ENCODE measurements around the gene PHC2. TPM values are rescaled to one million over a fixed set of nuclear protein-coding genes. Genes with fewer than 3 reads are reported as not detected.

PHC2 gene
- total and polyA plus RNA-seq, 9 of the 15 experiments (the other 6 are each of a cell fraction or from before 2014, with no cell fraction given): 3.1 to 67.6 (median 34.6) TPM

GRCh38 chr1:33469691-33470090 is 38.8 kb upstream of the PHC2 start (continued):
- TF ChIP-seq ATF2 (CRISPR knock-in tag; IDR thresholded peaks at IDR 0.05) (no peak), MEIS2 (IDR thresholded peaks at IDR 0.05; ENCODE audit: partially characterized antibody) (no peak), PCBP2 (IDR thresholded peaks at IDR 0.05; ENCODE audit: low read depth, low read length, poor library complexity, severe bottlenecking) (no peak), NR1H2 (CRISPR knock-in tag; IDR thresholded peaks at IDR 0.05) (no peak)

- H3K9ac ChIP-seq (ENCODE audit: insufficient read depth in 1 of 2, low read depth in 2 of 2, low read length in 2 of 2): no peak overlapping the region
- H3K9me1 ChIP-seq (ENCODE audit: control insufficient read depth, insufficient read depth, low read length): no peaks in the 10 kb centered on the region
- FAIRE-seq (no peak), DNase-seq (ENCODE audit: extremely low read depth in 1 of 4, low spot score in 3 of 4) (no peak), ATAC-seq (no peak)
- peaks cover 4 to 25% of the 10 kb centered on the region in 2 experiments; a peak in 3 of 5 replicates for H3K27me3 ChIP-seq (ENCODE audit: control insufficient read depth in 2 of 2, insufficient read depth in 2 of 2, low read length in 2 of 2)
- WGBS (ENCODE audit: insufficient coverage, low coverage, missing lambda C conversion rate): 19% methylated on average over 3 of the region's 3 CpGs
- no TSS peak for BruUV-seq (replicated peaks)
- H3K4me1 ChIP-seq (replicated peaks in 1 of 2; ENCODE audit: control insufficient read depth in 2 of 2, insufficient read depth in 2 of 2, low read length in 2 of 2): peaks cover 3 to 5% of the 10 kb centered on the region in 2 experiments; a peak in 3 of 5 replicates
- intact Hi-C loops (cut with micrococcal nuclease) (loop anchor here (5.0 kb wide), 1 partner anchor 252 kb away; no protein-coding TSS in a partner anchor), in situ Hi-C loops (cut with MboI) (no loop called here)
- H2AFZ ChIP-seq (ENCODE audit: low read depth, low read length): no peak overlapping the region
- H3K4me3 ChIP-seq: no peak overlapping the region
- no peaks in the 10 kb centered on the region for H3K36me3 ChIP-seq (ENCODE audit: control insufficient read depth, insufficient read depth, low read length)
- H4K20me1 ChIP-seq (replicated peaks; ENCODE audit: control insufficient read depth, insufficient read depth, low read length): no peaks in the 10 kb centered on the region
- no peak overlapping the region for H3K4me2 ChIP-seq (ENCODE audit: insufficient read depth, low read length)
- ChIA-PET CTCF (ENCODE audit: low intra/inter-chr PET ratio) (no interaction called here), POLR2A (interaction anchor here (0.6 kb wide), 1 partner anchor 78 kb away, joined by 4 read pairs; no protein-coding TSS in a partner anchor)
- H3K27ac ChIP-seq (ENCODE audit: extremely low read depth, low read depth, low read length): no peak overlapping the region
- H3K79me2 ChIP-seq (ENCODE audit: control insufficient read depth, insufficient read depth, low read length): peaks cover 4% of the 10 kb centered on the region; the same call in 1 of the 3 replicates
- H3K9me3 ChIP-seq (replicated peaks; ENCODE audit: control insufficient read depth, insufficient read depth, low read depth, low read length): no peaks in the 10 kb centered on the region
- TF ChIP-seq ZNF398 (CRISPR knock-in tag; IDR thresholded peaks at IDR 0.05): no peak
- TF ChIP-seq FOXP1 (CRISPR knock-in tag; IDR thresholded peaks at IDR 0.05): no peak
- TF ChIP-seq BHLHE40 (IDR thresholded peaks at IDR 0.05; ENCODE audit: low read length): no peak
- TF ChIP-seq STAT6 (CRISPR knock-in tag; IDR thresholded peaks at IDR 0.05): no peak
- TF ChIP-seq TCF3 (CRISPR knock-in tag; IDR thresholded peaks at IDR 0.05): no peak
- TF ChIP-seq SMC3 (conservative IDR thresholded peaks at IDR 0.05; ENCODE audit: insufficient read depth, low read depth, low read length): no peak
- TF ChIP-seq GTF3C2 (IDR thresholded peaks at IDR 0.05; ENCODE audit: borderline replicate concordance, extremely low read depth, insufficient read length): no peak
These were observed 38.1 kb upstream of the PHC2 start for GRCh38 chr1:33468967-33469366.

Measured in K562 (cell line).